OCI-LY1 (cell line): ENCODE results near the gene CEP68.

ENCODE experiments used
- CTCF ChIP-seq: fragments of 200-600 bp; sonication (generic), shearing (Covaris generic); IDR thresholded peaks from 2 replicates; pipeline ENCODE4 v1.5.1; 2017; ENCODE audit warnings: mild to moderate bottlenecking, antibody characterized with exemption, low read length, moderate library complexity, mixed read lengths
- EZH2 ChIP-seq: fragments of 200-600 bp; sonication (generic), shearing (Covaris generic); IDR thresholded peaks from 2 replicates; pipeline ENCODE4 v1.8.0; 2017; ENCODE audit warnings: borderline replicate concordance, mixed run types, mild to moderate bottlenecking, antibody characterized with exemption, low read length, moderate library complexity, mixed read lengths

GRCh38 chr2:65037178-65037577, 19.0 kb upstream of the CEP68 start:
- TF ChIP-seq CTCF = no peak
- no peak for TF ChIP-seq EZH2
